Right renal pelvis (tissue), 4 donors: ENCODE data around the gene SOS1. TPM values are rescaled to one million over a fixed set of nuclear protein-coding genes. Genes with fewer than 3 reads are reported as not detected.
A peak's percentile ranks its signal among the peaks of the same experiment; 100 is the strongest.
"Not testable (repeated sequence)": the region's sequence is repeated elsewhere in the genome, so short reads cannot be mapped to it uniquely, and the experiment has no call there.

Source experiments
- DNase-seq, 4 donors: peaks; one replicate each; pipeline ENCODE4 v3.0.0-alpha.2; 2013; ENCODE audit warnings: low read depth in 4 of 4, low spot score in 3 of 4, missing footprints in 1 of 4
- polyA plus RNA-seq, 4 donors: library from polyadenylated mRNA; unstranded; fragments of 120-200 nt; gene quantifications; one replicate each; pipeline ENCODE4 v1.2.1, GENCODE V29; 2013; ENCODE audit not compliant: insufficient read length in 4 of 4

SOS1 gene
- polyA plus RNA-seq, 4 donors = 40.7 to 59.2 (median 49.7) TPM

GRCh38 chr2:39107724-39108273, 13.1 kb downstream of the SOS1 start:
- no peak for DNase-seq

- DNase-seq = no peak
These were observed 13.7 kb downstream of the SOS1 start for GRCh38 chr2:39107156-39107555.

- no peak for DNase-seq
These were observed 20.8 kb downstream of the SOS1 start for GRCh38 chr2:39099870-39100728.

- no peak for DNase-seq
These were observed 21.5 kb downstream of the SOS1 start for GRCh38 chr2:39099310-39099869.

GRCh38 chr2:39095624-39096023, 25.2 kb downstream of the SOS1 start:
- DNase-seq = no peak

- no peak for DNase-seq
These were observed 26.0 kb downstream of the SOS1 start for GRCh38 chr2:39094717-39095363.

GRCh38 chr2:39093218-39093898, 27.5 kb downstream of the SOS1 start:
- no peak for DNase-seq

- no peak for DNase-seq
These were observed 29.3 kb downstream of the SOS1 start for GRCh38 chr2:39091543-39091942.

- DNase-seq = no peak
These were observed 29.8 kb downstream of the SOS1 start for GRCh38 chr2:39091063-39091462.

- DNase-seq = no peak
These were observed 40.7 kb downstream of the SOS1 start for GRCh38 chr2:39080152-39080551.

- DNase-seq = no peak
These were observed 50.9 kb downstream of the SOS1 start for GRCh38 chr2:39069890-39070465.

GRCh38 chr2:39069136-39069515, 51.7 kb downstream of the SOS1 start:
- no peak for DNase-seq

- DNase-seq = no peak
These were observed 52.3 kb downstream of the SOS1 start for GRCh38 chr2:39068299-39069135.

- DNase-seq = no peak
These were observed 55.2 kb downstream of the SOS1 start for GRCh38 chr2:39065616-39066015.

- no peak for DNase-seq
These were observed 58.5 kb downstream of the SOS1 start for GRCh38 chr2:39062320-39062719.

GRCh38 chr2:39061280-39061679, 59.6 kb downstream of the SOS1 start:
- DNase-seq = no peak

- DNase-seq = peak; percentile 25 to 39 (median 29)
These were observed 61.4 kb downstream of the SOS1 start for GRCh38 chr2:39059366-39059952.

- DNase-seq = no peak
These were observed 62.8 kb downstream of the SOS1 start for GRCh38 chr2:39058101-39058500.

GRCh38 chr2:39052665-39053064, 68.2 kb downstream of the SOS1 start:
- DNase-seq = not testable (repeated sequence)
